ENCODE measurements around the gene TNFRSF8.
A peak's percentile ranks its signal among the peaks of the same experiment; 100 is the strongest.
"Not testable (repeated sequence)": the region's sequence is repeated elsewhere in the genome, so short reads cannot be mapped to it uniquely, and the experiment has no call there.

The TNFRSF8 gene

GRCh38 chr1:12104417-12104816 lies 41.3 kb downstream of the TNFRSF8 start:
- no peak for DNase-seq (ENCODE audit: extremely low read depth, low read depth)
- no peak overlapping the region for H3K4me3 ChIP-seq (replicated peaks; ENCODE audit: low read depth, low read length)
- TF ChIP-seq CTCF (IDR thresholded peaks at IDR 0.05; ENCODE audit: low read depth, low read length, missing control alignments): no peak

- TF ChIP-seq CTCF (IDR thresholded peaks at IDR 0.05; ENCODE audit: low read depth, low read length, missing control alignments): no peak
- no peak for DNase-seq (ENCODE audit: extremely low read depth, low read depth)
- H3K4me3 ChIP-seq (replicated peaks; ENCODE audit: low read depth, low read length): no peak overlapping the region
These were observed 43.0 kb downstream of the TNFRSF8 start for GRCh38 chr1:12106153-12106552.

- DNase-seq (ENCODE audit: extremely low read depth, low read depth); H3K4me3 ChIP-seq (replicated peaks; ENCODE audit: low read depth, low read length): not testable (repeated sequence)
- TF ChIP-seq CTCF (IDR thresholded peaks at IDR 0.05; ENCODE audit: low read depth, low read length, missing control alignments): peak; percentile 45
These were observed 43.8 kb downstream of the TNFRSF8 start for GRCh38 chr1:12106861-12107260.

GRCh38 chr1:12107718-12108117 lies 44.6 kb downstream of the TNFRSF8 start:
- H3K4me3 ChIP-seq (replicated peaks; ENCODE audit: low read depth, low read length): no peak overlapping the region
- no peak for DNase-seq (ENCODE audit: extremely low read depth, low read depth)
- TF ChIP-seq CTCF (IDR thresholded peaks at IDR 0.05; ENCODE audit: low read depth, low read length, missing control alignments): no peak

GRCh38 chr1:12109901-12110300 lies 46.8 kb downstream of the TNFRSF8 start:
- TF ChIP-seq CTCF (IDR thresholded peaks at IDR 0.05; ENCODE audit: low read depth, low read length, missing control alignments): no peak
- H3K4me3 ChIP-seq (replicated peaks; ENCODE audit: low read depth, low read length): no peak overlapping the region
- no peak for DNase-seq (ENCODE audit: extremely low read depth, low read depth)

- H3K4me3 ChIP-seq (replicated peaks; ENCODE audit: low read depth, low read length): no peak overlapping the region
- no peak for DNase-seq (ENCODE audit: extremely low read depth, low read depth)
- TF ChIP-seq CTCF (IDR thresholded peaks at IDR 0.05; ENCODE audit: low read depth, low read length, missing control alignments): no peak
These were observed 48.6 kb downstream of the TNFRSF8 start for GRCh38 chr1:12111741-12112140.

- no peak overlapping the region for H3K4me3 ChIP-seq (replicated peaks; ENCODE audit: low read depth, low read length)
- no peak for DNase-seq (ENCODE audit: extremely low read depth, low read depth)
- no peak for TF ChIP-seq CTCF (IDR thresholded peaks at IDR 0.05; ENCODE audit: low read depth, low read length, missing control alignments)
These were observed 49.6 kb downstream of the TNFRSF8 start for GRCh38 chr1:12112711-12113161.

Data from HFF-Myc (cell line).